Colon (tissue), 2 donors: Measurements from ENCODE around the gene AP3B2.
"Not testable (repeated sequence)": the region's sequence is repeated elsewhere in the genome, so short reads cannot be mapped to it uniquely, and the experiment has no call there.

ENCODE experiments used
- FAIRE-seq: peaks from 2 replicates; lab custom pipeline; 2012; peaks lifted over from hg19 to GRCh38; lab: Jason Lieb, UNC
- donor health status: control.
- donor health status: control.

AP3B2 gene

GRCh38 chr15:82709421-82710207 lies at the start of gene AP3B2:
Gene AP3B2 (minus strand): TSS chr15:82709875. CDS start chr15:82709706, 169 bp downstream.
- FAIRE-seq = no peak

DNA sequence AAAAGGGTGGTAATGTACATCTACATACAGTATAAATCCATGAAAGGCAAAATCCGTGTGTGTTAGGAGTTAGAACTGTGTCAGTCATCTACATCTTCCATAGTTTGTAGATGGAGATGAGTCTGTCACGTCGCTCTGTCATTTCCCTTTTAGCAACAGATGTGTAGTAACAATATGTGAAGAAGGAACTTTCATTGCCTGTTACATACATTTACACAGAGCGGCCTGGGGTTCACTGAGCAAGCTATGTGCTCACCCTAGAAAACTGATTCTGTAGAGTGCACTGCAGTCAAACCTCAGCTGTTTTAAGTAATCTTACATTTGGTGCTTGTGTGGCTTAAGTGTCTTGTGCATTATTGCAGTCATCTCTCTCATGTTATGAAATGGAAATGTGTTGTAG lies 41.6 kb upstream of the AP3B2 start:
- FAIRE-seq = no peak

DNA sequence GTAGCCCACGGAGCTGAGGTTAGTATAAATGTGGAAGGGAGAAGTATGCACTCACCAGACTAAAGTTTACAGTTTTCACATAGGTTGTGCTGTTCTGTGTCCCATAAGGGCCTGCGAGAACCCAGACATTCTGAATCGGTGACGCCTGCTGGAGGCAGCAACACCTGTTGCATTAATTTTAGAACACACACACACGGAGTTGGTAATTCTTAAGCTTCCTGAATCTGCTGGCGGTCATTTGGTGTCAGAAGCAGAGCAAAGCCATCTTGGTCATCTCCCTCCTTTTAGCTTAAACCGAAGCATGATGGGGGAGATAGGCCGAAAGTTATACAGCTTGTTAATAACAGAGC lies 41.1 kb upstream of the AP3B2 start:
- no peak for FAIRE-seq

- FAIRE-seq = no peak
Measured at GRCh38 chr15:82749951-82750830, 40.5 kb upstream of the AP3B2 start.

DNA sequence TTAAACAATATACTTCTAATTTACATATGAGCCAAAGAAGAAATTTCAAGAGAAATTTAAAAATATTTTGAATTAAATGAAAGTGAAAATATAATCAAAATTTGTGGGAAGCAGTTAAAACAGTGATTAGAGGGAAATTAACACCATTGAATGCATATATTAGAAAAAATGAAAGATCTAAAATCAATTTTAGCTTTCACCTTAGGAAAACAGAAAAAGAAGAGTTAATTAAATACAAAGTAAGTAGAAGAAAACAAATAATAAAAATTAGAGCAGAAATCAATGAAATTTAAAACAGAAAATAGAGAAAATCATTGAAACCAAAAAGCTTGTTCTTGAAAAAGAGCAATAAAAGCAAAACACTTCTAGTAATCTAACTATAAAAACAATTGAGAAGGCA lies 38.6 kb upstream of the AP3B2 start:
- no peak for FAIRE-seq

DNA sequence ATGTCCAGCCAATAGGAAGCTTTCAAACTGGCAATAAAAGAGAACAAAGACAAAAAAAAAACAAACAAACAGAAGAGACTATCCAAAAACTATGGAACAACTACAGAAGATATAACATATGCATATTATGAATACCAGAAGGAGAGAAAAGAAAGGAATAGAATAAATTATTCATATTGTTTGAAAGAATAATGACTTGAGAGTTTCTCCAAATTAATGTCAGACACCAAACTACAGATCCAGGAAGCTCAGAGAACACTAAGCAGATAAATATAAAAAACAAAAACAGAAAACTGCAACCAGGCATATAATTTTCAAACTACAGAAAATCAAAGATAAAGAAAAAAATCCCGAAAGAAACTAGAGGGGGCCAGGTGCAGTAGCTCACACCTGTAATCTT lies 34.1 kb upstream of the AP3B2 start:
- no peak for FAIRE-seq

DNA sequence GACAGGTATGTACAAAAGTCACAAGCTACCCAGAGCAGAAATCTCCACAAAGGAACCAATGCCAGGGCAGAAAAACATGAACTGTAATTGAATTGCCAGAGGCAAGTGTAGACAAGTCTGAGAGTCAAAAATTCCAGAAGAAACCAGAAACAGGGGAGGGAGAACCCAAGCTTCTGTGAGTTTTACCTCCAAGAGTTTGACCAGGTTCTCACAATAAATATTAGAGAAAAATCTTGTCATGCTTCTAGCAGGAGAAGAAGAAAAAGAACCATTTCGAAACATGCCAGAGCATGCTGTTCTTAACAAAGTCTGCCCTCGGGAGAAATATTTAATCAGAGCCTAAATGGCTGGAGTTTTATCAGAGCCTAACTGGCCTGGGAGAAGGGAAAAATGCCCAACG lies 32.5 kb upstream of the AP3B2 start:
- FAIRE-seq = no peak

GRCh38 chr15:82739086-82739485 lies 29.4 kb upstream of the AP3B2 start:
- FAIRE-seq = no peak

DNA sequence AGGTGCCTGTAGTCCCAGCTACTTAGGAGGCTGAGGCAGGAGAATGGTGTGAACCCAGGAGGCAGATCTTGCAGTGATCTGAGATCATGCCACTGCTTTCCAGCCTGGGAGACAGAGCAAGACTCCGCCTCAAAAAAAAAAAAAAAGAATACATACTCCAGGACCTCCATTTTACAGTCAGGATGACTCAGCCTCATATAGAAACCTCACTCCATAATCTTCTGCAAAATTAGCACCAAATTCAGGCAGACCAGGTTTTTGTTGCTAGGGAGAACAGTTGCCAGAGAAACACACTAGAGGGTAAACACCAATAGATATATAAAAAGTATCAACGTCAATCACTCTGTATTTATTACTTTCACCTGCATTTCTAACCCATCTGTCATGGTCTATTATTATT lies 28.3 kb upstream of the AP3B2 start:
- FAIRE-seq = no peak

DNA sequence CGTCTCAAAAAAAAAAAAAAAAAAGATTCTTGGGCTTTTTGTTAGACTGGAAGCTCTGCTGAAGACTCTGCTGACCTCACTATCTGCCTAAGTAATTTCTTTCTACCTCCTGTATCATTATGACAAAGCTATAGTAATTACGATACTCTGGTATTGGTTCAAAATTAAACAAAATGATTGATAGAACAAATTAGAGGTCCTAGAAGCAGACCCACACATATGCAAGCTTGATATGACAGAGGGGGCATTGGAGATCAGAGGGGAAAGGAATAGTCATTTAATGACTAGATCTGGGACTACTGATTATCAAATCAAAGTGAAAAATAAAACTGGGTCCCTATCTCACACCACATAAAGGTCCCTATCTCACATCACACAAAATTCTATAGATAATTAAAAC lies 21.9 kb upstream of the AP3B2 start:
- no peak for FAIRE-seq

DNA sequence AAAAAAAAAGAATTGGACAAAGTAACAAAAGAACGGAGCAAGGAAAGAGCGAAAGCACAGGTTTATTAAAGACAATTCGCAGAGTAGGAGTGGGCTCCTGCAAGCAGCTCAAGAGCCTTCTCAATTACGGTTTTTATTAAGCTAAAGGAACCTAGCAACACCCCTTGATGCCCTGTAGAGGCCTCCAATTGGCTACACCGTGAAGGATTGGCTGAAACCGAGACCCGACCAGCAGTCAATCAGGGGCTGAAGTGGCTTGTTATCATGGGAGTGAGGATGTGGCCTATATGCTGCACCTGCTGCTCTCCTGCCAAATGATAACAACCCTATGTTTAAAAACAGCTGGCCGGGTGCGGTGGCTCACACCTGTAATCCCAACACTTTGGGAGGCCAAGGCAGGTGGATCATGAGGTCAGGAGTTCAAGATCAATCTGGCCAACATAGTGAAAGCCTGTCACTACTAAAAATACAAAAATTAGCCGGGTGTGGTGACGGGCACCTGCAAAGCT lies 20.4 kb upstream of the AP3B2 start:
- FAIRE-seq = no peak

DNA sequence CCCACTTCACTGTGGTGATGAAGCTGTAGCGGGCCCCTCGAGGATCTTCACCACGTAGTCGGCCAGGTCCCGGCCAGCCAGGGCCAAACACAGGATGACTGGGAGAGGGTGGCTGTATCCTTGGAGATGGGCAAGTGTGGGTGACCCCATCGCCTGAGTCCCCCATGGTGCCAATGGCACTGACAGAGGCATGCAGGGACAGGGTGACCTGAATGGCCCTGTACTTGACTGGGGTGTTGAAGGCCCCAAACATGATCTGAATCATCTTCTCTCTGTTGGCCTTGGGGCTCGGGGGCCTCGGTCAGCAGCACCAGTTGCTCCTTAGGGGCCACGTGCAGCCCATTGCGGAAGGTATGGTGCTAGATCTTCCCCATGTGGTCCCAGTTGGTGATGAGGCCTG lies 17.1 kb upstream of the AP3B2 start:
- FAIRE-seq = no peak

GRCh38 chr15:82715003-82715402 lies 5.3 kb upstream of the AP3B2 start:
- FAIRE-seq = no peak

DNA sequence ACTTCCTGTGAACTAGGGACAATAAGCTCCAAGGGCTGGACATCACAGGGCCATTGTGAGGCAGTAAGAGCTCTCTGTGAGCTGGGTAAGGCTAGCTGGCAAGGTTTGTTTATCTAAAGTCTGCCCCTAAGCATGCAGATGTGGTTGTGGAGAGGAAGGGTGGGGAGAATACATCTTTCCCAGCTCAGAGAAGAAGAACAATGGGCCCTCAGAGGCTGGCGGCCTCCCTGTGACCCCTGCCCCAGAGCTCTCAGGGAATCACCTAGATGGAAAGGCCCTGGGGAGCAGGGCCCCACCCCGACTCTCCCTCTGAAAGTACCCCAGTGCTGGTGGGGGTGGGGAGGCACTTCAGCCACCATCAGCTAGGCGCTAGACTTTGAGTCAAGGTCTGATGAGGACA lies 4.3 kb upstream of the AP3B2 start:
- no peak for FAIRE-seq

DNA sequence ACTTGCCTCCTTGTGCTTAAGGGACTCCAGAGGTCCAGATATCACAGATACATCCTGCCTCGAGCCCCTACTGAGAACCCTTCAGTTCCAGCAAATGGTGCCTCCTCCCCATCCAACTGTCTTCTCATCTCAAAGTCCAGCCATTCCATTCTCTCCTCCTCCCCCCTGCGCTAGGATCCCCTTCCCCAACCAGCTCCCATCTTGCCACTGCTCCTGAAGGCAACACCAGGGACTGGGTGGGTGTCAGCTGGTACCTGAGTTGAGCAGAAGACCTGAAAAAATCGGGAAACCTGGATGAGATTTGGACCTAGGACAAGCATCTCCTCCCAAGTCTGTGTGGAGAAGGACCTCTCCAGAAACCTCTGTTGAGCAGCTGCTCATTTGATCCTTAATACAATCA lies 2.4 kb upstream of the AP3B2 start:
- no peak for FAIRE-seq

DNA sequence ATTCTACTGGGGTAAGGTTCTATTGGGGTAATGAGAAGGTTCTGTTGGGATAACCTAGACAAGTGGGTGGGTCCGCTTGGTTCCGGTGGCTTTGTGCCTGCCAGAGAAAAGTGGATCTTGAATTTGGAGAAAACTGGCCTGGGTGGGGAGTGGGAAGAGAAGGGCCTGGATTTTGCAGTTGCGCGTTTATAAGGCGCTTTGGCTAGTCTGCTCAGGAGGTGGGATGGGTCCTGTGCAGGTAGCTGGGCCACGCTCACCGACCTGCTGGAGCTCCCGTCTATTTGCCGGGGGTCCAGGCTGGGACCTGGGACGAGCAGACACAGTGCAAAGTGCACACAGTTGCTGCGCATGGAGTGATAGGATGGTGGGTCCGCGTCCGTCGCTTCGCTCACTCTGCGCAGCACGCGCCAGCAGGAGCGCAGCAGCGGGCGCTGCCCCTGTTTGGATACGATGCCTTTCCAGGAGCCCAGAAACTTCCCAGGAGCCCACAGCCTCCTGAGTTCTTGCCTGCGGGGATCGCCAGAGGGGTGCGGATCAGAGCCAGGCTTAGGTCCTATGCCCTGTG lies 1.3 kb upstream of the AP3B2 start:
- FAIRE-seq = no peak

DNA sequence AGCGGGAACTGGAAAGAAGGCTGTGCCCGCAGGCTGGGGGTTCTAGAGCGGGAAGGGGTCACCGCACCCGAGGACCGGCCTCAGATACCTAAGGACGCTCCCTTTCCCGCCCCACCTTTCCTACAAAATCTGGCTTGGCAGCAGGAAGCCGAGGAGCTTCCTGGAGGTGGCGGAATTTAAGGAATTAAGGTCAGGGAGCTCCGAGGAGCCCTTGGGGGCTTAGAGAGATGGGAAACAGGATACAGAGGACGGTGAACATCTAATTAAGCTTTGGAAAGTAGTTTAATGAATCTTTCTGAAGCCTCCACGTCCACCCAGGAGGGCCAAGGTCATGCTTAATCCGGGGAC lies 507 bp upstream of the AP3B2 start:
- no peak for FAIRE-seq

DNA sequence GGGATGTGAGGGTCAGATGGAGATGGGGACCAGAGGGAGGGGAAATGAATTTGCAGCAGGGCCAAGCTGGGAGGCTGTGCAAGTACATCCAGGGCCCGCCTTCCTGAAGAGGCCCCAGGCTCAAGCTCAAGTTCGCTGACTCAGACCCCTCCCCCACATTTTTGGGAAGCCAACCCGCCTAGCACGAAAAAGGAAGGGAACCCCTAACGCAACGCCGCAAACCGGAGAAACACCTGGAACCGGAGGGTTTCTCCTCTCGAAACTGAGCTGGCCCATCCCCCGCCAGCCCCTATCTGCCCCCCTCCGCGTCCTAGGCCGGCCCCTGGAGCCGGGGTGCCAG lies 624 bp downstream of the AP3B2 start:
- FAIRE-seq = no peak

- not testable (repeated sequence) for FAIRE-seq
Measured at GRCh38 chr15:82705856-82706255, 3.8 kb downstream of the AP3B2 start.

DNA sequence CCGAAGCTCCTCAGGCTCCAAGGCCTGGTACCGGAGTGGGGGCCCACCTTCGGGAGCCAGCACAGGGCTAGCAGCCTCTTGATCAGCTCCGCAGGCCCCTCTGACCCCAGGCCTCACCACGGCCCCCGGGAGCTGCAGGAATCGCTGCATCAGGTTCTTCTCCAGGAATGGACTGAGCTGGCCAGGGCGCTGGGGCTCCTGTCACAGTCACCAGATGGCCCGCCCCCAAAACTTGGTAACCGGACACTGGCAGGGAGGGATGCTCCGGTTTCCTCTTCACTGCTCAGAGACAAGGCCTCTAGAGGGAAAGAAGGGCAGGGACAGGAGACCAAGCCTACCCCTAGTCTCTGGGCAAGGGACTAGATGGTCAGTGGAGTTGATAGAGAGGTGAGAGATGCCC lies 9.9 kb downstream of the AP3B2 start:
- FAIRE-seq = no peak

- no peak for FAIRE-seq
Measured at GRCh38 chr15:82698711-82699345, 10.8 kb downstream of the AP3B2 start.

- no peak for FAIRE-seq
Measured at GRCh38 chr15:82697735-82698407, 11.8 kb downstream of the AP3B2 start.
